BLaER1 treated with 17β-estradiol and CSF1 and Interleukin-3, amounts not matched to agents 10 nM and 100 nM (cell line): ENCODE results near the gene SEPSECS.

ENCODE experiments used
- H3K27ac ChIP-seq, 11 experiments: shearing (Covaris generic); formaldehyde crosslinking; 2 replicates each; pipeline ENCODE4 v1.8.1; 2022
- H3K27me3 ChIP-seq, 11 experiments: shearing (Covaris generic); formaldehyde crosslinking; 2 replicates each; pipeline ENCODE4 v1.8.1; 2022
- H3K36me3 ChIP-seq, 11 experiments: shearing (Covaris generic); formaldehyde crosslinking; 2 replicates each; pipeline ENCODE4 v1.8.1; 2022
- H3K4me1 ChIP-seq, 10 experiments: shearing (Covaris generic); formaldehyde crosslinking; 2 replicates each; pipeline ENCODE4 v1.8.1; 2022
- H3K4me2 ChIP-seq, 11 experiments: shearing (Covaris generic); formaldehyde crosslinking; 2 replicates each; pipeline ENCODE4 v1.8.1; 2022
- H3K4me3 ChIP-seq, 10 experiments: shearing (Covaris generic); formaldehyde crosslinking; 2 replicates each; pipeline ENCODE4 v1.8.1; 2022
- H3K9ac ChIP-seq, 11 experiments: shearing (Covaris generic); formaldehyde crosslinking; 2 replicates each; pipeline ENCODE4 v1.8.1; 2022
- H3K9me3 ChIP-seq, 11 experiments: shearing (Covaris generic); formaldehyde crosslinking; replicated peaks in 1 of 11; 2 replicates each; pipeline ENCODE4 v1.8.1; 2022
- H4K20me1 ChIP-seq, 11 experiments: shearing (Covaris generic); formaldehyde crosslinking; 2 replicates each; pipeline ENCODE4 v1.8.1; 2022
- Cebpa-rat ChIP-seq, 11 experiments: shearing (Covaris generic); IDR thresholded peaks; 2 replicates each; pipeline ENCODE4 v1.8.1; 2022

The SEPSECS gene

DNA sequence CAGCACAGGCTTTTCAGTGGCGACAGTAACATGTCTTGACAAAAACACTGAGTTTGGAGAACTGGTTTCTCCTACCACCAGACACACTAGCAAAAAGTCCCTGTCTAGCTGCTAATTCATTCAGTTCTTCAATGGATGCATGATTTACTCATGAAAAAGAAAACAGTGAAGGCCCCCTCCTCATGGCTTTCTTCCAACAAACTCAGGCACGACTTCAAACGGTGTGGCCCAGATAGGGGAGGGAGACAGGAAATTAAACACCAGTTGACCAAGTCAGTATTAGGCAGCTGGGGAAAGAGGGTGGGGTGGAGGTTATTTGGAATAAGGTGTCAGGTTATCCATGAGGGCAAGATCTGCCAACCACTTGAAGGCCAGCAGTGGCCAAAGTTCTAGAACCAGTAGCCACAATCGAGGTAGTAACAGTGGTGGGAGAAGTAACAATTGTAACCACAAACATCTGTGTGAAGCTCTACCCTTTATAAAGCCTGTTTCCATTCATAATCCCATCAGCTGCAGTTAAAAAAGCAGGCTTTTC is 60.2 kb downstream of the SEPSECS start:
- H3K9ac ChIP-seq, result no peak overlapping the region
- no peak overlapping the region for H3K4me3 ChIP-seq
- H3K4me1 ChIP-seq, result peaks cover 0 to 14% (median 8%) of the 10 kb centered on the region in 10 experiments; a peak in 11 of 20 replicates
- no peaks in the 10 kb centered on the region for H3K27me3 ChIP-seq
- no peak for TF ChIP-seq Cebpa-rat (IDR thresholded peaks at IDR 0.05)
- H4K20me1 ChIP-seq, result no peaks in the 10 kb centered on the region
- no peak overlapping the region for H3K27ac ChIP-seq
- H3K36me3 ChIP-seq, result no peaks in the 10 kb centered on the region
- H3K9me3 ChIP-seq, result peaks cover 14 to 22% (median 19%) of the 10 kb centered on the region in 11 experiments
- H3K4me2 ChIP-seq, result peak overlapping the region in 5 of 11 experiments; percentile 10 to 29 (median 17); a peak in 4 of 22 replicates

GRCh38 chr4:25098964-25099891 is 61.0 kb downstream of the SEPSECS start:
- Histone ChIP-seq H3K4me1 (peaks cover 0 to 14% (median 2%) of the 10 kb centered on the region in 10 experiments; a peak in 10 of 20 replicates), H3K9me3 (peaks cover 14 to 25% (median 21%) of the 10 kb centered on the region in 11 experiments), H3K27ac (no peak overlapping the region), H3K4me3 (no peak overlapping the region), H3K4me2 (peak overlapping the region in 2 of 11 experiments; percentile 12 to 17; a peak in 2 of 22 replicates), H3K36me3 (no peaks in the 10 kb centered on the region), H3K9ac (no peak overlapping the region), H4K20me1 (no peaks in the 10 kb centered on the region), H3K27me3 (no peaks in the 10 kb centered on the region)
- no peak for TF ChIP-seq Cebpa-rat (IDR thresholded peaks at IDR 0.05)

GRCh38 chr4:25096981-25097443 is 63.2 kb downstream of the SEPSECS start:
- no peak for TF ChIP-seq Cebpa-rat (IDR thresholded peaks at IDR 0.05)

GRCh38 chr4:25096251-25096980 is 63.8 kb downstream of the SEPSECS start:
- no peak overlapping the region for H3K4me2 ChIP-seq
- no peak overlapping the region for H3K9ac ChIP-seq
- H3K27ac ChIP-seq, result no peak overlapping the region
- TF ChIP-seq Cebpa-rat (IDR thresholded peaks at IDR 0.05), result no peak
- H3K27me3 ChIP-seq, result no peaks in the 10 kb centered on the region
- no peak overlapping the region for H3K4me3 ChIP-seq
- peaks cover 19 to 32% (median 25%) of the 10 kb centered on the region in 11 experiments for H3K9me3 ChIP-seq
- no peaks in the 10 kb centered on the region for H3K36me3 ChIP-seq
- H3K4me1 ChIP-seq, result peaks cover 8 to 26% (median 13%) of the 10 kb centered on the region in 10 experiments; a peak in 18 of 20 replicates
- no peaks in the 10 kb centered on the region for H4K20me1 ChIP-seq

More at GRCh38 chr4:25096981-25097443, 63.2 kb downstream of the SEPSECS start:
- H3K4me3 ChIP-seq, result no peak overlapping the region
- H3K36me3 ChIP-seq, result no peaks in the 10 kb centered on the region
- no peaks in the 10 kb centered on the region for H3K27me3 ChIP-seq
- H4K20me1 ChIP-seq, result no peaks in the 10 kb centered on the region
- peaks cover 25 to 38% (median 31%) of the 10 kb centered on the region in 11 experiments for H3K9me3 ChIP-seq
- peaks cover 6 to 20% (median 7%) of the 10 kb centered on the region in 10 experiments; a peak in 18 of 20 replicates for H3K4me1 ChIP-seq
- no peak overlapping the region for H3K4me2 ChIP-seq
- no peak overlapping the region for H3K9ac ChIP-seq
- no peak overlapping the region for H3K27ac ChIP-seq

DNA sequence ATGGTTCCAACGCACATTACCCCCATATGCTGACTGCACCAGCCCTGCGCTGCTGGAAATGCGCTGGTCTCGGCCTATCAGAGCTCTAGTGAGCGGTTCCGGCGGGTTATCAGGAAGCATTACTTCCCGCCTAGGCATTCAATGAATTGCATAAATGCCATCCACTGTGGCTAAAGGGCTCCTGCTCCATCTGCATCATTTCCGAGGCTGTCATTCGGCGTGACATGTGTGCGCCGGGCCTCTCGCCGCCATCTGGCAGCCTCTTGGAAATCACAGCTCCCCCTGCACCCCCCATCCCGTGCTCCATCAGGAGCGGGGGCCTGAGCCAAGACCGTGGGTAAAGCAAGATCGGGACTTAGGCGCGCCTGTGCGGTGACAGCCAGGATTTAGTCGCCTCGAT is 64.4 kb downstream of the SEPSECS start:
- Histone ChIP-seq H4K20me1 (no peaks in the 10 kb centered on the region), H3K9me3 (peaks cover 17 to 29% (median 19%) of the 10 kb centered on the region in 11 experiments), H3K27me3 (no peaks in the 10 kb centered on the region), H3K4me3 (no peak overlapping the region), H3K27ac (no peak overlapping the region), H3K9ac (no peak overlapping the region), H3K4me1 (peaks cover 10 to 29% (median 18%) of the 10 kb centered on the region in 10 experiments), H3K36me3 (no peaks in the 10 kb centered on the region), H3K4me2 (no peak overlapping the region)
- TF ChIP-seq Cebpa-rat (IDR thresholded peaks at IDR 0.05), result no peak

- peaks cover 16 to 29% (median 19%) of the 10 kb centered on the region in 11 experiments for H3K9me3 ChIP-seq
- no peaks in the 10 kb centered on the region for H3K36me3 ChIP-seq
- H3K4me3 ChIP-seq, result no peak overlapping the region
- no peak for TF ChIP-seq Cebpa-rat (IDR thresholded peaks at IDR 0.05)
- peaks cover 18 to 29% (median 23%) of the 10 kb centered on the region in 11 experiments; a peak in 20 of 22 replicates for H3K27me3 ChIP-seq
- peaks cover 29 to 46% (median 35%) of the 10 kb centered on the region in 10 experiments for H3K4me1 ChIP-seq
- no peaks in the 10 kb centered on the region for H4K20me1 ChIP-seq
- no peak overlapping the region for H3K9ac ChIP-seq
- H3K27ac ChIP-seq, result no peak overlapping the region
- peak overlapping the region; percentile 2 to 65 (median 43); a peak in 20 of 22 replicates for H3K4me2 ChIP-seq
Measured at GRCh38 chr4:25092139-25092538, 68.1 kb downstream of the SEPSECS start.

GRCh38 chr4:25090516-25090915 is 69.7 kb downstream of the SEPSECS start:
- Histone ChIP-seq H3K9me3 (peaks cover 16 to 23% (median 19%) of the 10 kb centered on the region in 11 experiments), H3K4me3 (no peak overlapping the region), H3K27ac (no peak overlapping the region), H3K4me1 (peaks cover 29 to 62% (median 36%) of the 10 kb centered on the region in 10 experiments), H3K9ac (no peak overlapping the region), H3K36me3 (no peaks in the 10 kb centered on the region), H3K4me2 (peak overlapping the region in 3 of 11 experiments; percentile 39 to 57 (median 50); a peak in 5 of 22 replicates), H4K20me1 (no peaks in the 10 kb centered on the region), H3K27me3 (peaks cover 18 to 30% (median 23%) of the 10 kb centered on the region in 11 experiments; a peak in 20 of 22 replicates)
- TF ChIP-seq Cebpa-rat (IDR thresholded peaks at IDR 0.05), result no peak

- no peaks in the 10 kb centered on the region for H4K20me1 ChIP-seq
- H3K27me3 ChIP-seq, result peaks cover 18 to 30% (median 23%) of the 10 kb centered on the region in 11 experiments; a peak in 20 of 22 replicates
- TF ChIP-seq Cebpa-rat (IDR thresholded peaks at IDR 0.05), result no peak
- H3K9ac ChIP-seq, result peak overlapping the region in 3 of 11 experiments; percentile 5 to 57 (median 18); a peak in 3 of 22 replicates
- no peaks in the 10 kb centered on the region for H3K36me3 ChIP-seq
- H3K4me2 ChIP-seq, result peak overlapping the region; percentile 79 to 98 (median 90)
- H3K4me1 ChIP-seq, result peaks cover 29 to 71% (median 36%) of the 10 kb centered on the region in 10 experiments
- no peak overlapping the region; a peak in 1 of 22 replicates for H3K27ac ChIP-seq
- H3K9me3 ChIP-seq, result peaks cover 14 to 20% (median 18%) of the 10 kb centered on the region in 11 experiments
- peak overlapping the region in 5 of 10 experiments; percentile 45 to 54 (median 48); a peak in 6 of 20 replicates for H3K4me3 ChIP-seq
Measured at GRCh38 chr4:25089051-25089763, 71.0 kb downstream of the SEPSECS start.
